Measurements from ENCODE around the gene LEMD3. TPM values are rescaled to one million over a fixed set of nuclear protein-coding genes. Genes with fewer than 3 reads are reported as not detected.

The LEMD3 gene
- total RNA-seq, 1 donor from 2014 or later, result 25.4 TPM

GRCh38 chr12:65204886-65205525, 35.6 kb downstream of the LEMD3 start:
- no peak overlapping the region for H3K4me3 Mint-ChIP-seq (ENCODE audit: unreplicated experiment)
- H3K4me1 Mint-ChIP-seq (ENCODE audit: low read depth, unreplicated experiment), result no peaks in the 10 kb centered on the region
- no peak for TF ChIP-seq CTCF (IDR thresholded peaks at IDR 0.05; ENCODE audit: partially characterized antibody, unreplicated experiment)
- no peak for DNase-seq
- H3K36me3 Mint-ChIP-seq (ENCODE audit: unreplicated experiment), result no peaks in the 10 kb centered on the region
- no peaks in the 10 kb centered on the region for H3K9me3 Mint-ChIP-seq (ENCODE audit: unreplicated experiment)
- no peak overlapping the region for H3K27ac Mint-ChIP-seq (ENCODE audit: unreplicated experiment)
- no peaks in the 10 kb centered on the region for H3K27me3 Mint-ChIP-seq (ENCODE audit: unreplicated experiment)

DNA sequence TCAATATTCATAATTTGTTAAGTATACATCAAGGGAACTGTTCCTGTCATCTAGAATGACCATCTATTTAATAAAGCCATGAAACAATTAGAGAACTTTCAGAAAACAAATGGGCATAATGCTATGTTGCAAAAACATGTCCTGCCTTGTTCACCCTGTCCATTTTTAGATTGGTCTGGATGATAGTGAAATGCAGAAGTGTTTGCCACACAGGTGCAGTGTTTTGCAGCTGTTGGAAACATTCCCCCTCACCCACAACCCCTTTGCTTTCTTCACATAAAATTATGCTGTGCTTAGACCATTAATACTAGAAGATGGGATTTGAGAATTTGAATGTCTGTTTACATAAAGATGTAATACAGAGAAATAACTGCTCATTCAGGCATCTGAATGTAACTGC, 36.5 kb downstream of the LEMD3 start:
- H3K27me3 Mint-ChIP-seq (ENCODE audit: unreplicated experiment), result no peaks in the 10 kb centered on the region
- TF ChIP-seq CTCF (IDR thresholded peaks at IDR 0.05; ENCODE audit: partially characterized antibody, unreplicated experiment), result no peak

DNA sequence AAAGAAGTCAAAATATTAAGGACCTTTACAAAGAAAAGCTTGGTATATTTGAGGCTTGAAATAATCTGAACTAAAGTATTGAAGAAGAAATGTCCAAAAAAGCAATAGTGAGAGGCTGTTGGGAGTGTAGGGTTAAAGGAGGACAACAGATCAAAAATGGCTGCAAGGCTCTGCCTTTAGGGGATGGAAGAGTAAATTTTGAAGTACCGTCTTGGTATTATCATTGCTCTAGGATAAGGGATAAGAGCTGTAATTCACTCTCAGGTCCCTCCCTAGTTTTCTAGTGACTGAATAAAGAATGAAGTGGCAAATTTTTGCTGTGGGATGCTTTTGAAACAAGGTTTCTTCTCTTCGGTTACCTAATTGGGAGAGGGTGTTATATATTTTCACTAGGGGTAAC, 38.7 kb downstream of the LEMD3 start:
- no peaks in the 10 kb centered on the region for H3K9me3 Mint-ChIP-seq (ENCODE audit: unreplicated experiment)
- no peaks in the 10 kb centered on the region for H3K27me3 Mint-ChIP-seq (ENCODE audit: unreplicated experiment)
- no peaks in the 10 kb centered on the region for H3K4me1 Mint-ChIP-seq (ENCODE audit: low read depth, unreplicated experiment)
- no peak for DNase-seq
- no peak for TF ChIP-seq CTCF (IDR thresholded peaks at IDR 0.05; ENCODE audit: partially characterized antibody, unreplicated experiment)
- no peaks in the 10 kb centered on the region for H3K36me3 Mint-ChIP-seq (ENCODE audit: unreplicated experiment)
- H3K27ac Mint-ChIP-seq (ENCODE audit: unreplicated experiment), result no peak overlapping the region
- no peak overlapping the region for H3K4me3 Mint-ChIP-seq (ENCODE audit: unreplicated experiment)

More for the DNA sequence above, 36.5 kb downstream of the LEMD3 start:
- H3K27ac Mint-ChIP-seq (ENCODE audit: unreplicated experiment), result no peak overlapping the region
- no peak overlapping the region for H3K4me3 Mint-ChIP-seq (ENCODE audit: unreplicated experiment)
- no peaks in the 10 kb centered on the region for H3K9me3 Mint-ChIP-seq (ENCODE audit: unreplicated experiment)
- H3K36me3 Mint-ChIP-seq (ENCODE audit: unreplicated experiment), result no peaks in the 10 kb centered on the region
- no peak for DNase-seq
- H3K4me1 Mint-ChIP-seq (ENCODE audit: low read depth, unreplicated experiment), result no peaks in the 10 kb centered on the region

DNA sequence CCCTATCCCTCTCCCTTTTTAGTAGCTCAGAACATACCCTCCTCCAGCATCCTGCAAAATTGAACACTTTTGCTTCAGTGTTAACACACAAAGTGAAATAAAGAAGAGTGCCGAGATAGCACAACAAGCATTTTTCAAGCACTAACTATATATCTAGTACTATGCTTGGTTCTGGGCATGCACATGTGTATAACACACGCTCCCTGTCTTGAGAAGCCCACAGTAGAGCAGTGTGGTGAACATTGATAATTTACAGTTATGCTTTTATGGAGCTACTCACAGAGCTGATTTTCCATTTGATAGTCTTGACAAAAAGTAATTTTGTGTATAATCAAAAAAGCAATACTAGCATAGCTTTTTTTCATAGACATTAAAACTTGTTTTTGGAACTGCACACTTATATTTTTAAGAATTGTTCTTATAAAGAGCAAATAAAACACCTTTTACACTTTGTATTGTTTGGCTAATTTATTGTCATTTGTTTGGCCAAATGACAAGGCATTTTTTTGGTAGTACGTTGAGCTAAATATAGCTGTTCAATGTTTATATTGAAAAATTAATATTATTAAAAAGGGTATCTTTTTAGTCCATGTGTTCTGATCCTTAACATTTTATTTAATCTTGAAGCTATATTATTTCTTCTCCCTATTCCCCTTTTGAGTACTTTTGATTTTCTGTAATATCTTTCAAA, 39.7 kb downstream of the LEMD3 start:
- H3K4me1 Mint-ChIP-seq (ENCODE audit: low read depth, unreplicated experiment), result no peaks in the 10 kb centered on the region
- H3K9me3 Mint-ChIP-seq (ENCODE audit: unreplicated experiment), result no peaks in the 10 kb centered on the region
- TF ChIP-seq CTCF (IDR thresholded peaks at IDR 0.05; ENCODE audit: partially characterized antibody, unreplicated experiment), result no peak
- H3K27ac Mint-ChIP-seq (ENCODE audit: unreplicated experiment), result no peak overlapping the region
- H3K27me3 Mint-ChIP-seq (ENCODE audit: unreplicated experiment), result no peaks in the 10 kb centered on the region
- H3K4me3 Mint-ChIP-seq (ENCODE audit: unreplicated experiment), result no peak overlapping the region
- H3K36me3 Mint-ChIP-seq (ENCODE audit: unreplicated experiment), result no peaks in the 10 kb centered on the region
- no peak for DNase-seq

GRCh38 chr12:65209655-65210043, 40.3 kb downstream of the LEMD3 start:
- Mint-ChIP-seq H3K4me3 (ENCODE audit: unreplicated experiment) (no peak overlapping the region), H3K4me1 (ENCODE audit: low read depth, unreplicated experiment) (no peaks in the 10 kb centered on the region), H3K27ac (ENCODE audit: unreplicated experiment) (no peak overlapping the region), H3K27me3 (ENCODE audit: unreplicated experiment) (no peaks in the 10 kb centered on the region), H3K9me3 (ENCODE audit: unreplicated experiment) (no peaks in the 10 kb centered on the region), H3K36me3 (ENCODE audit: unreplicated experiment) (no peaks in the 10 kb centered on the region)
- no peak for DNase-seq
- TF ChIP-seq CTCF (IDR thresholded peaks at IDR 0.05; ENCODE audit: partially characterized antibody, unreplicated experiment), result no peak
